ENCODE measurements around the gene C16orf78.

C16orf78 gene

DNA sequence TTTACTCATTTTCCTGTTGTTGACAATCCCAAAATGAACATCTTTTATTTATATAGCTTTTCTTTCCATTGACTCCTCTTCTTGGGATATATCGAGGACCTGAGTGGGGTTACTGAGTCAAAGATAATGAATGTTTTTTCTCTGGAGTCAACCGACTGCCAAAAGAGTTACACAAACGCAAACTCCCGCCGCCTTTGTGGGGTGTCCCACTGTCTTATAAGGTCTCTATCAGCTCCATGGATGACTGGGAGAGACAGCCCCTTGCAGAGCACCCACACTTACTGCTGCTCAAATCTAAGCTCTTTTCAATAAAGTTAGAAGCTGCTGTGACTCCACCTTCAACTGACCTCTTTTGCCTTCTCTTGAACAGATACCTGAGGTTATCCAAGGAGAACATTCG, 25.2 kb downstream of the C16orf78 start:
- H3K4me3 ChIP-seq (ENCODE audit: low read depth, low read length) = no peak overlapping the region
- TF ChIP-seq CTCF (IDR thresholded peaks at IDR 0.05) = no peak

GRCh38 chr16:49399594-49400364, 26.2 kb downstream of the C16orf78 start:
- H3K36me3 ChIP-seq (ENCODE audit: control insufficient read depth, insufficient read depth, low read length) = no peaks in the 10 kb centered on the region

More for the DNA sequence above, 25.2 kb downstream of the C16orf78 start:
- Histone ChIP-seq H3K79me2 (no peaks in the 10 kb centered on the region), H3K36me3 (ENCODE audit: control insufficient read depth, insufficient read depth, low read length) (no peaks in the 10 kb centered on the region), H3K4me2 (ENCODE audit: low read length) (no peak overlapping the region), H3K27ac (no peak overlapping the region), H3K9me3 (ENCODE audit: control insufficient read depth, low read length) (no peaks in the 10 kb centered on the region), H3K9ac (no peak overlapping the region), H2AFZ (no peak overlapping the region), H3K27me3 (ENCODE audit: control insufficient read depth, insufficient read depth, low read length) (no peaks in the 10 kb centered on the region), H3K4me1 (no peaks in the 10 kb centered on the region)

DNA sequence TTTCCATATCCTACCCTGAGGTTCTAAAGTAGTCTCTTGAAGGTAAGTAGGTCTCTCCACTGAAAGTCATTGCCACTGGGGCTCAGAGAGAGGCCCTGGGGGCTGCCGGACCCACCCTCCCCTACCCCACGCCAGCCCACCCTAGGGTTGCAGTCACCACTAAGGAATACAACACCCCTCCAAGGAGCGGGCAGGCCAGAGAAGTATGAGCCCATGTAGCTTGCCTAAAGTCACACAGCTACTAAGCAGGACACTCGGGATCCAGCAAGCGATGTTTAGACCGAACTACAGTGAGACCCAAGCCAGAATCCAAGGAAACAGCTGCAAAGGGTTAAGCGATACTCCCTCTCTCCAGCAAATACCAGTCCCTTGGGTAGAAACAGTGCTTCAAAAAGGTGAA, 27.0 kb downstream of the C16orf78 start:
- no peaks in the 10 kb centered on the region for H3K36me3 ChIP-seq (ENCODE audit: control insufficient read depth, insufficient read depth, low read length)
- no peak overlapping the region for H2AFZ ChIP-seq
- H3K9ac ChIP-seq = no peak overlapping the region
- no peaks in the 10 kb centered on the region for H3K79me2 ChIP-seq
- no peak overlapping the region for H3K4me3 ChIP-seq (ENCODE audit: low read depth, low read length)
- H3K4me1 ChIP-seq = no peaks in the 10 kb centered on the region
- no peak overlapping the region for H3K27ac ChIP-seq
- H3K9me3 ChIP-seq (ENCODE audit: control insufficient read depth, low read length) = no peaks in the 10 kb centered on the region
- H3K27me3 ChIP-seq (ENCODE audit: control insufficient read depth, insufficient read depth, low read length) = no peaks in the 10 kb centered on the region
- no peak for TF ChIP-seq CTCF (IDR thresholded peaks at IDR 0.05)
- H3K4me2 ChIP-seq (ENCODE audit: low read length) = no peak overlapping the region

More at GRCh38 chr16:49399594-49400364, 26.2 kb downstream of the C16orf78 start:
- Histone ChIP-seq H3K27ac (no peak overlapping the region), H3K27me3 (ENCODE audit: control insufficient read depth, insufficient read depth, low read length) (no peaks in the 10 kb centered on the region), H3K4me2 (ENCODE audit: low read length) (no peak overlapping the region), H3K79me2 (no peaks in the 10 kb centered on the region), H2AFZ (no peak overlapping the region), H3K9ac (no peak overlapping the region), H3K4me1 (no peaks in the 10 kb centered on the region), H3K9me3 (ENCODE audit: control insufficient read depth, low read length) (no peaks in the 10 kb centered on the region), H3K4me3 (ENCODE audit: low read depth, low read length) (no peak overlapping the region)
- no peak for TF ChIP-seq CTCF (IDR thresholded peaks at IDR 0.05)

DNA sequence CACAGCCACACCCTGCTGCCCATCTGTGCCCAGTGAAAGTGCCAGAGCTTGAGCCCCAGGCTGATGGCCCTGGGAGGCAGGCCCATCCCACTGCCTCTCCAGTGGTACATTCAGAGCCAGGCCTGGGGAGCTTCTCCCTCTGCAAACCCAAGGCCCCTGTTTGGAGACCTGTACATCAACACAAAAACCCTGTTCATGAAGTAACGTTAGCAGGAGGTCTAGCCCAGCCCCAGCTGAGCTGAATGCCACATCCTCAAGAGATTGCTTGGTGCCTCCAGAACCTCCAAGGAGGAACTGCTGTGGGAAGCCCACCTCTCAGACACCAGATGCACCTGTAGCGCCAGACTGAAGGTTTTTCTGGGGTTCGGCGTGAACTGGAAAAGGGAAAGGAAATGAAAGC, 31.5 kb downstream of the C16orf78 start:
- Histone ChIP-seq H3K4me3 (ENCODE audit: low read depth, low read length) (no peak overlapping the region), H3K27me3 (ENCODE audit: control insufficient read depth, insufficient read depth, low read length) (no peaks in the 10 kb centered on the region), H3K27ac (no peak overlapping the region), H3K9me3 (ENCODE audit: control insufficient read depth, low read length) (no peaks in the 10 kb centered on the region), H2AFZ (no peak overlapping the region), H3K4me2 (ENCODE audit: low read length) (no peak overlapping the region), H3K36me3 (ENCODE audit: control insufficient read depth, insufficient read depth, low read length) (no peaks in the 10 kb centered on the region), H3K79me2 (no peaks in the 10 kb centered on the region), H3K4me1 (no peaks in the 10 kb centered on the region), H3K9ac (no peak overlapping the region)
- TF ChIP-seq CTCF (IDR thresholded peaks at IDR 0.05) = no peak

DNA sequence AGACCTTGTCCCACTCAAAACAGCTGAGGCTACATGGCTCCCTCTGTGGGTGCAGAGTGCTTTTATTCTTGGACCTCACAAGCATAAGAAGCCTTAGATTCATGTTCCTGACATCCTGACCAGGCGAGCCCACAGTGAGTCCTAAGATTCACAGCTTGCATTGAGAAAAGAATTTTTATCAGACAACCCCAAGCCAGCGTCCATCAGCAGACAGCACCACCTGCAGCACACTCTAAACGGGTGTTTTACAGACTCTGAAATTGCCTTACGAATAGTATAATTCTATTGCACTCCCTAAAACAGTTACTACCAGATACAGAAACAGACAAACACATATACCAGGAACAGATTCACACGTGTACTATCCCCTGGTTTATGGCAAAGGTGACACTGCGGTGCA, 31.9 kb downstream of the C16orf78 start:
- Histone ChIP-seq H3K9me3 (ENCODE audit: control insufficient read depth, low read length) (no peaks in the 10 kb centered on the region), H3K36me3 (ENCODE audit: control insufficient read depth, insufficient read depth, low read length) (no peaks in the 10 kb centered on the region), H3K79me2 (no peaks in the 10 kb centered on the region), H2AFZ (no peak overlapping the region), H3K4me3 (ENCODE audit: low read depth, low read length) (no peak overlapping the region), H3K4me1 (no peaks in the 10 kb centered on the region), H3K4me2 (ENCODE audit: low read length) (no peak overlapping the region), H3K9ac (no peak overlapping the region), H3K27ac (no peak overlapping the region), H3K27me3 (ENCODE audit: control insufficient read depth, insufficient read depth, low read length) (no peaks in the 10 kb centered on the region)
- no peak for TF ChIP-seq CTCF (IDR thresholded peaks at IDR 0.05)
